ENCODE data around the gene PIP4K2C.
"Not testable (repeated sequence)": the region's sequence is repeated elsewhere in the genome, so short reads cannot be mapped to it uniquely, and the experiment has no call there.

Gene PIP4K2C

GRCh38 chr12:57623811-57624390 is 32.9 kb downstream of the PIP4K2C start:
- no peak for DNase-seq

- no peak for DNase-seq
Measured at GRCh38 chr12:57624441-57625220, 33.6 kb downstream of the PIP4K2C start.

- DNase-seq, result no peak
Measured at GRCh38 chr12:57625261-57626032, 34.5 kb downstream of the PIP4K2C start.

GRCh38 chr12:57626111-57626920 is 35.3 kb downstream of the PIP4K2C start:
- DNase-seq, result no peak

GRCh38 chr12:57626921-57627445 is 36.0 kb downstream of the PIP4K2C start:
- no peak for DNase-seq

GRCh38 chr12:57627501-57628279 is 36.7 kb downstream of the PIP4K2C start:
- peak; percentile 29 for DNase-seq

- DNase-seq, result no peak
Measured at GRCh38 chr12:57628280-57629191, 37.5 kb downstream of the PIP4K2C start.

GRCh38 chr12:57629897-57630471 is 39.0 kb downstream of the PIP4K2C start:
- no peak for DNase-seq

- no peak for DNase-seq
Measured at GRCh38 chr12:57630891-57631433, 40.0 kb downstream of the PIP4K2C start.

- DNase-seq, result no peak
Measured at GRCh38 chr12:57631566-57632072, 40.6 kb downstream of the PIP4K2C start.

- DNase-seq, result peak; percentile 21
Measured at GRCh38 chr12:57632073-57632957, 41.3 kb downstream of the PIP4K2C start.

GRCh38 chr12:57632958-57633840 is 42.2 kb downstream of the PIP4K2C start, which contains the start of gene B4GALNT1:
B4GALNT1 (minus strand) TSS chr12:57633201; CDS start chr12:57632132, 1,069 bp downstream.
- DNase-seq, result peak; percentile 76

GRCh38 chr12:57636731-57637130 is 45.7 kb downstream of the PIP4K2C start:
- DNase-seq, result not testable (repeated sequence)

- no peak for DNase-seq
Measured at GRCh38 chr12:57637364-57637763, 46.4 kb downstream of the PIP4K2C start.

- no peak for DNase-seq
Measured at GRCh38 chr12:57638096-57638495, 47.1 kb downstream of the PIP4K2C start.

GRCh38 chr12:57640175-57641042 is 49.4 kb downstream of the PIP4K2C start:
- no peak for DNase-seq
